ENCODE measurements around the gene RGS9.

DNA sequence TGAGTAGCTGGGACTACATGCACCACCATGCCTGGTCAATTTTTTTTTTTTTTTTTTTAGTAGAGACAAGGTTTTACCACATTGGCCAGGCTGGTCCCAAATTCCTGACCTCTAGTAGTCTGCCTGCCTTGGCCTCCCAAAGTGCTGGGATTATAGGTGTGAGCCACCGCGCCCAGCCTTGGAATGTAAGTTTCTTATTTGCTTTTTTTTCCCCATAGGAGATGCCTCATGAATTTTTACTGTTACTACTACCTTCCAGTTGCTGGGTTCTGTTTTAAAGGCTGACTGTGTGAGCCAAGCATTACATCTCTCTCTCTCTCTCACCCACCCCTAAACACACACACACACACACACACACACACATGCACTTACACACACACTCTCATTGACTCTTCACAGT is 112.6 kb downstream of the RGS9 start:
- no peak for TF ChIP-seq POLR2AphosphoS5 (IDR thresholded peaks at IDR 0.05)
- TF ChIP-seq, protein P1, sequence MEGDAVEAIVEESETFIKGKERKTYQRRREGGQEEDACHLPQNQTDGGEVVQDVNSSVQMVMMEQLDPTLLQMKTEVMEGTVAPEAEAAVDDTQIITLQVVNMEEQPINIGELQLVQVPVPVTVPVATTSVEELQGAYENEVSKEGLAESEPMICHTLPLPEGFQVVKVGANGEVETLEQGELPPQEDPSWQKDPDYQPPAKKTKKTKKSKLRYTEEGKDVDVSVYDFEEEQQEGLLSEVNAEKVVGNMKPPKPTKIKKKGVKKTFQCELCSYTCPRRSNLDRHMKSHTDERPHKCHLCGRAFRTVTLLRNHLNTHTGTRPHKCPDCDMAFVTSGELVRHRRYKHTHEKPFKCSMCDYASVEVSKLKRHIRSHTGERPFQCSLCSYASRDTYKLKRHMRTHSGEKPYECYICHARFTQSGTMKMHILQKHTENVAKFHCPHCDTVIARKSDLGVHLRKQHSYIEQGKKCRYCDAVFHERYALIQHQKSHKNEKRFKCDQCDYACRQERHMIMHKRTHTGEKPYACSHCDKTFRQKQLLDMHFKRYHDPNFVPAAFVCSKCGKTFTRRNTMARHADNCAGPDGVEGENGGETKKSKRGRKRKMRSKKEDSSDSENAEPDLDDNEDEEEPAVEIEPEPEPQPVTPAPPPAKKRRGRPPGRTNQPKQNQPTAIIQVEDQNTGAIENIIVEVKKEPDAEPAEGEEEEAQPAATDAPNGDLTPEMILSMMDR (IDR thresholded peaks at IDR 0.05): no peak
- TF ChIP-seq POLR2A (IDR thresholded peaks at IDR 0.05): no peak
